ENCODE results near the gene IFT57.
"Not testable (repeated sequence)": the region's sequence is repeated elsewhere in the genome, so short reads cannot be mapped to it uniquely, and the experiment has no call there.

The IFT57 gene

DNA sequence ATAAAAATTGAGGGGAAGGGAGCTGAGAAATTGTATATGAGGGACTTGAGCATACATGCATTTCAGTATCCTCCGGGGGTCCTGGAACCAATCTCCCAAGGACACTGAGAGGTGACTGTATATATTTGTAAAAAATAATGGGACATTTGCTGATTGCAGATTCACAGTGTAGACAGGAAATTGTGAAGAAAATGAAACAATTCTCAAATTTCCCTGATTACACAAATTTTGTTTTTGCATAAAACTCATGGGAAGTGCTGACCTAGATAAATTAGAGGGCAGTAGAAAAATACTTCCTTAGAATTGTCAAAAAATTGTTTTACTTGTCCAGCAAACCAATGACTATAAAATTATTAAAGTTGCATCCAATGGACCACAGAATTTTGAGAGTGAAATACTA, 64.0 kb downstream of the IFT57 start:
- no peak for DNase-seq

DNA sequence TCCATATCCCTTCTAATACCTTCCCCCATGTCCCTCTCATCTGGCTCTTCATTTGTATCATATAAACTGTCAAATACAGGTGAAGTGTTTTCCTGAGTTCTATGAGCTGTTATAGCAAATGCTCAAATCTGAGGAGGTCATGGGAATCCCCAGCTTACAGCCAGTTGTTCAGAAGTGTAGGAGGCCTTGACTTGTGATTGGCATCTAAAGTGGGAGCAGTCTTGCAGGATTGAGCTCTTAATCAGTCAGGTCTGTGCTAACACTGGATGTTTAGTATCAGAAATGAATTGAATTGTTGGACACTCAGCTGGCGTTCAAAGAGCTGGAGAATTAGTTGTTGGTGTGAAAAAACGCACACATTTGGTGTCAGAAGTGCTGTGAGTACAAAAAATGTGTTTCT, 65.0 kb downstream of the IFT57 start:
- no peak for DNase-seq

DNA sequence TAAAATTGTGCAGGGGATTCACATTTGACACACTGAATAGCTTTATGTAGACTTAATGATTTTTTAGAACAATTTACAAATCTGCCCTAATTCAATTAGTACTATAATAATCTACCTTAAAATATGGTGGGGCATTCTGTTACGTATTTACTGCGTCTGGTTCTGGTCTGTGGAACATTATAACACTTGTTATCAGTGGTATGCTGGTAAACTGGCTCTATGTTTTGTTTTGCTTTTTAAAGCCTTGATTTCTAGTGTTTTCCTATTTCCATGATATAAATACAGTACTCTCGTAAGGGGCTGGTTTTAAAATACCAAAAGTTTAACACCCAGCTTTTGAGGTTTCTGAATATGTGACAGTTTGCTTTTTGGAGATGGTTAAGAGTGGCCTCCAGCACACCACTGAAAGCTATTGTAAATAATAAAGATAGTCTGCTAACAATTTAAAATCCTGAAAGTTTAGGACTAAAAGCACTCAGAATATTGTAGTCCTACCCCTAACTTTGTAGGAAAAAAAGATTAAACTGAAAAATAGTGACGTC, 65.8 kb downstream of the IFT57 start:
- DNase-seq = no peak

- not testable (repeated sequence) for DNase-seq
Measured at GRCh38 chr3:108155642-108156041, 66.6 kb downstream of the IFT57 start.

DNA sequence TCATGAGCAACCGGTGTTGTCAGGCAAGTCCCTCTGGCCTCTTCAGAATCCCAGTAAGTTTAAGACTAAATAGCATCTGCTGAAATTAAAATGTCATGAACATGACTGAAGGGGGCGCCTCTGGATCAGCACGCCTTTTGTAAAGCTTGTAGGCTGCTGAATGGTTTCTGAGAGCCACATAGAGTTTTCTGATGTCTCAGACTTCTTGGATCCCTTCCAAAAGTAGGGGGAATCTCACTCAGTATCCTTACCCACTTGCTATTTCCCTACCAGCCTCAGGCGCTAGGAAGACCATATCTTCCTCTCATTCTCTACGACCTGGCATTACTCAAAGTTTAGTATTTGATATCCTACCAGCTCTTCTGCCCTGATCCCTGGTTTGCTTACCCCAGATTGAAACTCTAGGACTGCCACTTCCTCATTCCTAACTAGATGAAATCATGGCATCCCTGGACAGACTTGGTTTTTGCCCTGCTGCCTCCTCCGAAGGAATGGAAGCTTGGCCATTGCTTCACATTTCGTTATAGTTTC, 68.7 kb downstream of the IFT57 start:
- no peak for DNase-seq

- DNase-seq = no peak
Measured at GRCh38 chr3:108152274-108152673, 70.0 kb downstream of the IFT57 start.

DNA sequence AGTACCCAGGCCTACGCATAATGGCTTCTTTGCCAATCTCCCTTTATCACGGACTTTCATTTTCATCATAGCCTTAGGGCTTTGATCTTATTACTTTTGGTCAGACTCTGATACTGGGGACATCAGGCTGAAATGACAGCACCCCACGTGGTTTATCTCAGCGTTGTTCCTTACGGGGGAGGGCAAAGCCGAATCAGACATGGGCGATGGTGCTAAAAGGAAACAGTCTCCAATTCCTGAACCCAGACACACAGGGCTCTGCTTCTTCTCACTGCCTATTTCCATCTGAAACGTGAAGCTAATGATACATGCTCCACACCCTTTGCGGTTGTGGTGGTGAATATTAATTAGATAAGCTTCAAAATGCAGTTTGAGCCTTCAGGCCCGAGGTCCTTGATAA, 72.0 kb downstream of the IFT57 start:
- no peak for DNase-seq

DNA sequence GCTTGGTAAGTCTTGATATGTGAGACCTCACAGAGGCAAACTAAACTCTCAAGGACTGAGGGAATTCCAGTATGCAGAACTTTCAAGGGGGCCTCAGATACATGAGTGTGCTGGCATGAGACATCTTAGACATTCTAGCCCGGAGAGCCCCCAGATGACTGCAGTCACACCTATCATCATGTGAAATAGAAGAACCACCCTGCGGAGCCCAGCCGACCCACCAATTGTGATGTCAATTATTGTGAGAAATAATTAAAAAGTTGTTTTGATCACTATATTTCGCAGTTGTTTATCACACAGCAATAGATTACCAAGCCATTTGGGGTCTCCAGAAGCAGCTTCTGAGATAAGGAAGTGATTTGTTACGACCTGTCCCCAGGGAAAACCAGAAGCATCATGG, 76.1 kb downstream of the IFT57 start:
- no peak for DNase-seq

- DNase-seq = no peak
Measured at GRCh38 chr3:108145578-108145977, 76.6 kb downstream of the IFT57 start.

GRCh38 chr3:108137460-108137814, 84.8 kb downstream of the IFT57 start:
- no peak for DNase-seq

GRCh38 chr3:108136561-108137459, 85.4 kb downstream of the IFT57 start:
- DNase-seq = no peak

GRCh38 chr3:108134555-108134880, 87.7 kb downstream of the IFT57 start:
- no peak for DNase-seq

DNA sequence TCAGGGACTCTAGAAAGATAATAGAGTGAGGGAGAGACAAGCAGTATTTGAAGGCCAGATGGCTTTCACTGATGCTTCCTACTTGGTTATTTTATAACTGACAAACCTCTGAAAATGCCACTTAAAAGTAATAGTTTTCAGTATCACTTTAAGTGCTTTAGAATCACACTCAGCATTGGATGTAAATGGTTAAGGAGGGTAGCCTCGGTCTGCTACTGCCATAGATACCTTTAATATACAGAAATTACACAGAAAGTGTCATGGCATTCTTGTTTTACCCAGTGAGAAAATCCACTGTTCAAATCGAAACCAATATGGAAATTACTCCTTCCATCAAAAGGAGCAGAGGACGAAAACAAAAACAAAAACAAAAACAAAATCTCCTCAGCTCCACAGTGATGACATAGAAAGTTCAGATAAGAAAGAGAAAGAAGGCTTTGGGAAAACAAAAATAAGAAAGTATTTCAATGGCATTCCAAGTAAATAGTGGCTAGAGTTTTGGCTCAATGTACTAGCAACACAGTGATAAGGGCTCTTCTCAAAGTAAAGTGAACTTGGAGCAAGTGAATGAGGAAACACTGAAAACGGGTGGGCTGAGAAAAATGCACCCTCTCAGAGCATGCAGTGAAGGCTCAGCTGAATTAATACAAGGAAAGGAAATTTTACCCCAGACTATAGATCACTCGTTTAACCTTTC, 88.2 kb downstream of the IFT57 start:
- DNase-seq = no peak

DNA sequence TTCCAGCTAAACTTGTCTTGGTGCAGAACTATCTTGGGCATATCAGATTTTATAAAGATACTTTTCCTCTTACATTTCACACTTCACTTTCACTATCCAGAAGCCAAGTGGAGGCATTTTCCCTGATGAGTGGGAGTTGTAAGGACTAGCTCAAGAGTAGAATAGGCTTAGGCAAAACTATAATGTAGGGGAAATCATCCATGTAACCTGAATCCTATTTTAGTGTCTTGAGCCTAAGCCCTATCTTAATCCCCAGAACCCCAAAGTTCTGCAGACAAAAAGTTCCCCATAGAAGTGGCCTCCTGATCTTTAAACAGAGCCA, 89.2 kb downstream of the IFT57 start:
- no peak for DNase-seq

DNA sequence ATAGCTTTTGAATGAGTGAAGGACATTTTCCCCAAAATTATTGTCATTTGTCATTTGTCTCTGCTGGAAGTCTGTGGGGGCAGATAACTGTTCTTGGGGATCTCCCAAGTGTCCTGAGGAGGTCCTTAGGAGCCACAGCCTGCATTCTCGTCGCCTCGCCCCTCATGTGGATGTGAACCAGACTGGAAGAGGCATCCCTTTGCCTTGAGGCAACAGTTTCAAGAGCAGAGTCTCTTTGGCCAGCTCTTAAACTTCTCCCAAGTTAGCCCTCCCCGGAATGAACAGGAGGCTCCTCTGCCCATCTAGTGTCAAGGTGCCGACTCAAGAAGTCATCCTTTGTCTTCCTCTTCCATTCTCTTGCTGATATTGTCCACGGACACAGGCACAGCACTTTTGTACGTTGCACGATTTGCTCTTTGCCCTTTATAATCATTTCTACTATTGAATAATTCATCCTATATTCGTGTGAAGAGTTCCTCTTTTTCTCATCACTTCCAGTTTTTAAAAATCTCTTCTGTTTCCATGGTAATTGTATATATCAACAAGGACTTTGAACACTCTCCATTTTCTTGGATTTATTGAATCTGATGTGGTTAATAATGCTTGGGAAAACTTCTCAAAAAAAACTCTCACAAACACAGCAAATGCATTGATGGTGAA, 90.6 kb downstream of the IFT57 start:
- DNase-seq = no peak

GRCh38 chr3:108130701-108131474, 91.3 kb downstream of the IFT57 start:
- DNase-seq = no peak

DNA sequence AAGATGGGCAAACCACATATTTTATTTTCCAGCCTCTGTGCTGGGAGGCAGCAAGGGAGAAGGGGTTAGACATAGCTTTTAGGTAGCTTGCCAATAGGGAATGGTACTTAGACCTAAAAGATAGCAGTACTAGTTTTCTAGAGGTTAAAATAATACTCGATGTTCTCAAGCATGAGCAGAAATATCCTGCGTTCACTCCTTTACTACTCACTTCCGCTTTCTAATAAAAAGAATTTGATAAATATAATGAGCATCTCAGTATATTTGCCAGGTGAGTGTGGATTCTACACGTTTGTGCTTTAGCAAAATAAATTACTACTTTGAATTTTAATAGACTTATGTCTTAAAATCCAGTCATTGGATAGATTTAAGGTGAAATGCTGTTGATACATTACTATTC, 92.0 kb downstream of the IFT57 start:
- DNase-seq = no peak

DNA sequence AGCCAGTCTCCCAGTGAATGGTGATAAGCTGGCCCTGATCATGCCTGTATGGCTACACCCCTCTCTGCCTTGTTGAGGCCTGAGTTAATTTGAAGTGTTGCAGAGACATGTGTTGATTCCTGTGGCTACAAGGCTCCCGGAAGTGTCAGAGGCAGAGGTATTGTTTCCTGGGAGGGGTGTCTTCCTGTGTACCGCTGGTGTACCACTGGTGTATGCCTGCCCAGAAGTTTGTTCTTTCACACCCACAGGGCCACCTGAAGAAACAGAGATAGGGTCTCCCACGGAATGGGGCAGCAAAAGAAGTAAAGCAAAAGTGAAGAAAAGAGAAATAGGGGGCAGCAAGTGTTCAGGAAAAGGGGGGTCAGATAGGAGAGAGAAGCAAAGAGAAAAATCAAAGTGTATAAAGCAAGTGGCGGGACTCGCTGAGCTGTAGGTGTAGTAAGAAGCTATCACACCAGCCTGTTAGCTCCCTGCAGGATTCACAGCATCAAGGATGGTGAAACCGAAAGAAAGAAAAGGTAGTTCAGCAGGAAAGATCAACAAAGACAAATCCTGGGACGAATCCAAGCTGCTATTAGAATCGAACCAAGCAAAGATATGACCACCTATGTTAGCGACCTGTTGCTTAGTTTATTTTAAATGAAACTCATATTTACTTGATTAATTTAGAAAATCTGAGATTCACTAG, 94.8 kb downstream of the IFT57 start:
- DNase-seq = peak; percentile 7

DNA sequence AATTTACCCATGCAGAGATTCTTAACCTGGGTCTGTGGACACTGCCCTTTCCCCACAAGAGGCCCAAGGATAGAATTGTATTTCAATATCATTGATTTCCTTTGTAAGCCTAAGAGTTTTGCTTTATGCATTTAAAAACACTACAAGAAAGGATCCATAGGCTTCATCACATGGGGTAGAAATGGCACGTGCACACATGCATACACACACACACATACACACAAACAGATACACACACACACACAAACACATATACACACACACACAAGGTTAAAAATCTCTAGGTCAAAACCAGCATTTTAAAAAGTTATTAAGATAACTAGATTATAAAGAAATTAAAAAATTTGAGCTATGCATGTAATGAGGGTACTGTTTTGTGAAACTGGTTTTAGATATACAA, 95.9 kb downstream of the IFT57 start:
- DNase-seq = no peak

DNA sequence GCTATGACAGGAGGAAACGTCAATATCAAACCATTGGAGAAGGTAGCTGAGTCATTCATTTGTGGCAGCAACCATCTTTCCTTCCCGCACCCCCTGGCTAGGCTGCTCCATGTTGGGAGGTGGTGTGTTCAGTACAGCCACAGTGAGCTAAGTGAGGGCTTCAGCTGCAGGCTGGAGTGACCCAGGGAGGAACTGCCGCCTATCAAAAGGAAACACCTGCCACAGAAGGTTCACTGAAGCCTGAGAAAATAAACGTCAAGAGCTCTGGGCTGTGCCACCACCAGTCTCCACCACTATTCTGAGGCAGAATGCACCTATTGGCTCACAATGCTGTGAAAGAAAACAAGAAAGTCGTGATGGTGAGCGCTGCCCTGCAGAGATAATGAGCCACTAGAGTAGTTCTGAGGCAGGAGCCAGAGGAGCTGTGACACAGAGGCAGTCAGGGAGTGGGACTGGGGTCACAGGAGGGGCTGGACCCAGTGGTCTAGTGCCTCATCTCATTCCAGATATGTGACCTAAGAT, 96.6 kb downstream of the IFT57 start:
- peak; percentile 73 for DNase-seq

- no peak for DNase-seq
Measured at GRCh38 chr3:108125153-108125543, 97.1 kb downstream of the IFT57 start.

Measured in NCI-H774 (cell line).